CD4-positive, alpha-beta T cell treated with Interleukin-1 beta for 1 hour (primary cell): Measurements from ENCODE around the gene GOPC.
A peak's percentile ranks its signal among the peaks of the same experiment; 100 is the strongest.

Experiments used
- DNase-seq, 2 donors: peaks; one replicate each; pipeline ENCODE4 v3.0.0-alpha.2; 2020 to 2022

GOPC gene

DNA sequence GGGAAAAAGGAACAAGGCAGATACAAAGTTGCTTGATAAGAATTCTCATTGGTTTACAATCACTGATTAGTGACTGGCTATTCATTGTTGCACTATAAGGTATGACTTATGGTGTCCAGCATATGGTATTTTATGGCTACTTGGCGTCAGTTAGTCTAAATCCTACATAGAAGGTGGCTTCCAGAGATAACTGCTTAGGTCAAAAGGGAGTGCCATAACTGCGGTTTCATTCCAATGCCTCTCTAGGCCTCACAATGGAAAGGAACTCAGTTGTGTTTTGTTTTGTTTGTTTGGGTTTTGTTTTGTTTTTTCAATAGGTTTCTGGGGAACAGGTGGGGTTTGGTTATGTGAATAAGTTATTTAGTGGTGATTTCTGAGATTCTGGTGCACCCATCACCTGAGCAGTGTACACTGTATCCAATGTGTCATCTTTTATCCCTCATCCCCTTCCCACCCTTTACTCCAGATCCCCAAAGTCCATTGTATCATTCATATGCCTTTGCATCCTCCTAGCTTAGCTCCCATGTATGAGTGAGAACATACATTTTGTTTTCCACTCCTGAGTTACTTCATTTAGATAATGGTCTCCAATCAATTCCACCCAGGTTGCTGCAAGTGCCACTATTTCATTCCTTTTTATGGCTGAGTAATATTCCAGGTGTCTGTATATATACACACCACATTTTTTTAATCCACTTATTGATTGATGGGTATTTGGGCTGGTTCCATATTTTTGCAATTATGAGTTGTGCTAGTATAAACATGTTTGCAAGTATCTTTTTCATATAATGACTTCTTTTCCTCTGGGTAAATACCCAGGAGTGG, 7.0 kb downstream of the GOPC start:
- DNase-seq: no peak

DNA sequence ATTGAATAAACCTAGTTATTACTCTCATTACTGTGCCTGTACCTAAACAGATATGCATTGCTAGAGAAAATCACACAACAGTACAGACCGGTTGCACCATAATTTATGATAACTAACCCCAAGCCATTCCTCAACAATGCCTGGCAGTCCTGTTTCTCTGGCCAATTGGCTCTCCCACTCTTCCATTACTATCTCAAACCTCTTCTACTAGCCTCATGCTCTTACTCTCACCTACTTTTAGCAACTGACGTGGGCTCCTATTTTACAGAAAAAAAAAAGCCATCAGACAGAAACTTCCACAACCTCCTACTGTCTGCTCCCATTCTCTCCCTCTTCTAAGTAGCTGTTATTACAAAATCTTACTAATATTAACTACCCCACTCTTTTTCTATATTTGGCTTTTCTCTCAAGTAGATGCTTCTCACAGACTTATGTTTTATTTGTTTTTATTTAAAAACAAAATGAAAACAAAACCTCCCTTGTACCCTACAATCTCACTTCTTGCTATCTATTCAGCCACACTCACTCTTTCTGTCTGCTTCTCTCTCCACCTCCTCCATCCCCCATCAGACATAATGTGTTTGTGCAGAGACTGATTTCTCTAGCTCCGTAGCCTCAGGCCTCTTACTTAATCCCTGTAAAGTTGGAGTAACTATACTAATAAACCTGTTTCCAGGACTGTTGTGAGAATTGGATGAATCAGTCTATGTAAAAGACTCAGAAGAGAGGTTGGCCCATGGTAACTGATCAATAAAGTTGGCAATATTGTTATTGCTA, 9.1 kb downstream of the GOPC start:
- no peak for DNase-seq

DNA sequence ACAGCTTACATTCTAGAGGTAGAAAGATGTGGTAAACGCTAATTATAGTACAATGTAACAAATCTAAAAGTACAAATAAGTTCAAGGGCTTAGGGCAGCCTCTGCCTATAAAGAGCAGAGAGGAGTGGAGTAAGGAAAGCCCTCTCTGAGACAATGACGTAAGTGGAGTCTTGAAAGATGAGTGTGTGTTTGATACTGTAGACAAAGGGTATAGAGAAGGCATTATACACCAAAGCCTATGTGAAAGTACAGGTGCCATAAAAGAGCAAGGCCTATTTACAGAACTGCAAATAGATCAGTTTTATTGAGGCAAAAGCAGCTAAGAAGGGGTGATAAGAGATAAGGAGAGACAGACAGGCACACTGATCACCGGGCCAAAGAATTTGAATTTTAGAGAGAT, 10.9 kb downstream of the GOPC start:
- no peak for DNase-seq

DNA sequence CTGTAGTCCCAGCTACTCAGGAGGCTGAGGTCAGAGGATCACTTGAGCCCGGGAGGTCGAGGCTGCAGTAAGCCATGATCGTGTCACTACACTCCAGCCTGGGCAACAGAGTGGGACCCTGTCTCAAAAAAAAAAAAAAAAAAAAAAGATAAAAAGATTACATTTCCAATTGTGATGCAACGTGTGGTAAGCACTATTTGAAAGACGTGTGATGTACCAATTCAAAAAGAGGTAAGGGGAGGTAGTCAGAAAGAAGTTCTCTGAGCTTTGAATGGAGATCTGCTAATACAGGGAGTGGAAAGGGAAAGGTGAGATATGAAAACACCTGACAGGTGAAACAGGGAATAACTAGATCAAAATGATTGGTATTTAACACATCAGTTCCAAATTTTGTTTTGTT, 11.9 kb downstream of the GOPC start:
- DNase-seq: no peak

DNA sequence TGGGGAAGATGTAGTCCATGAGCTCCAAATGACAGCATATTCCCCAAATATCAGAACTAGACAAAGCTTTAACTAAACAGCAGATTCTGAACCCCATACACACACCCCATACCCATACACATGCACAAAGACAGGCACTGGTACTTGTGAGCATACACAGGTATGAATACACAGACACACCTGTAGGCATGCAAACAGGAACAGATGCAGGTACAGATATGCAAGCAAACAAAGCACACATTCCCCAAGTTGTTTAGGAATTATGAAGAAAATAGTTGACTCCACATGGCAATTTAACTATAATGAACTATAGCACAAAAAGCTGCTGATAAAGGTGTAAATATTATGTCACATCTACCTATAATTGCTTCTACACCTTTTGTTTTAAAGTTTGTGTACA, 16.7 kb downstream of the GOPC start:
- no peak for DNase-seq

DNA sequence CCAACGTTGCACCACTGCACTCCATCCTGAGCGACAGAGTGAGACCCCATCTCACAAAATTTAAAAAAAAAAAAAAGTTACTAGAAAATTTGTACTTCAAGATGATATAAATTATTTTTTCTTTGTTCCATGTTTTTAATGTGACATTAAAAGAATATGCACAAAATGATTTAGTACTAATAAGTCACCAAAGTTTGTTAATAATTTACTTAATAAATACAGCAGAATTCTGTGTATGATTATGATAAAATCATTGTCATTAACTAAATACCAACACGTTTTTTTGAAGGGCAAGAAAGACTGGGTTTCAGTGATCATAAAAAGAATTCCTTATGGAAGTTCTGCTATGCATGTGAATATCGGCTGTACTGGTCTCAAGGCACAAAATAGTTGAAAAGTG, 28.1 kb downstream of the GOPC start:
- DNase-seq: no peak

DNA sequence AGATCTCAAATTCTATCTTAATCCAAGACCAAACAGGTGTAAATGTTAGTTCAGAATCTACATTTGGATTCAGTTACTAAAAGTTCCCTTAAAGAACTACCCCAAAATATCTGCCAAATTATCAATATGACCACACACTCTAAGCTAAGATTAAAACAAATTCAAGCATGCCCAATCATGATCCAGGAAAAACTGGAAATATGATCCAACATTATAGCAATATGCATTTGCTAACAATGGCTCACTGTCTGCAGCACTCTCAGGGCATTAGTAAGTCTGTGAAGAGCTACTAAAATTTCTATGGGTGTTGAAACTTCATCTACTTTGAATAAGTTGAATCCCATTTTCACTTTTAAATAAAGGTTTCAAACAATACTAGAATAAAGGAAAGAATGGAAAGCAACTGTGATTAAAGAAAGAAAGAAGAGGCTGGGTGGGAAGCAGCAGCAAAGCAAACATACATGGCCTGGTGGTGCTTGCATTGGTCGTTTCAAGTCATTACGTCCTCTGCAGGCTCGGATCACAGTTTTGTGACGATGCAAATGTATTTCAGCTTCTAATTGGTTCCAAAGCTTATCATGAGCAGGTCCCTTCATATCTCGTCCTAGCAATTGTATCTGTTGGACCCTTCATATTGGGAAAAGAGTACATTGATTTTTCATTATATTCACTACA, 29.2 kb downstream of the GOPC start:
- DNase-seq: no peak

DNA sequence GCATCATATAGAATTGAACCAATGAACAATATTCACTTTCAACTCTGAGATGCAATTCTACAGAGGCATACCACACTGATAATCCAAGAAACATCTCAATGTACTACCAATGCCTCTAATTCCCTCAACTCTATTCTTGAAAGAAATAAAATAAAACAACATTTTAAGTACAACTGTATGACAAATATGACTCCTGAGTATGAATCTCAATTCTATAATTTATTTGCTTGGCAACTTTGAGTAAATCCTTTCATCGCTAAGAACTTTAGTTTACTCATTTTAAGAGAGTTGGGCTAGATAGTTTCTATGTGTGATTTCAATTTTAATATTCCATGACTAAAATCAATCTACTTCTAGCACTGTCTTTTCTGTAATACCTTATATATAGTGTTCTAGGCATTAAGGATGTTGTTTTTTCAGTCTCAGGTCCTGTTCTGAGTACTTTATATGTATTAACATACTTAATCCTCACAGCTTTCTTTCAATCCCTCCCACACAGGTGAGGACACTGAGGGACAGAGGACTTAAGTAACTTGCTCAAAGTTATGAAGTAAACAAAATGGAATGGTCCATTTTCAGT, 33.4 kb downstream of the GOPC start:
- no peak for DNase-seq

DNA sequence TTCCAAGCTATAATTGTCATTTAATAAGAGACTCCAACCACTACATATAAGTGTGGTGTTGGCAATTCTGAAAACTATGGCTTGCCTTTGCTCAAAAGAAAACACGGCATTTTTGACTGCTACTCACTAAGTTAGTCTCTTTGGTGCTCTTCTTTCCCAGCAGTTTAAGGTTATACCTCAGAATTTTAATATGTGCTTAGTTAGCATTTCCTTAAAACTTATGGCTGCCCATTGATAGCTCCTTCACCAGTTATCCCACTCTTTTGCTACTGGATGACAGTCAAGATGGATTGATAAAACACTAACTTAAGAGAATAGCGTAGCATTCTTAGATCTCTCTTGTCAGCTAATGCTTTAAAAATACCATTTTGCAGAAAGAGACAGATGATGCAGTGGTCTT, 34.1 kb downstream of the GOPC start:
- DNase-seq: no peak

DNA sequence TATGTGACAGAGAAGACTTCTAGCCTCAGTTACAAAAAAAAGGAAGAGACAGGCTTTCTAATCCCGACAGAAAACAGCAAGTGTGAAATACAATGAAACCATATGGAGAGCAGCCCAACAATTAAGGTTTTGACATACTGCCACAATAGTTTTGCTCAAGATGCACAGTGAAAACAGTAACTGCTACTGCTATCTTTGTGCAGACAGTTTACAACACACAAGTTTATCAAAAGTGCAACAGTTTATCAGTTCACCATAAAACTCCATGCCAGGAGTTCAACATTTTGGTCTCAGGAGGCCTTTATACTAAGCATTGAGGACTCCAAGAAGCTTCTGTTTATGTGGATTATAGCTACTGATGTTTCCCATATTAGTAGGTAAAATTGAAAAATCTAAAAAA, 37.6 kb downstream of the GOPC start:
- DNase-seq: no peak

DNA sequence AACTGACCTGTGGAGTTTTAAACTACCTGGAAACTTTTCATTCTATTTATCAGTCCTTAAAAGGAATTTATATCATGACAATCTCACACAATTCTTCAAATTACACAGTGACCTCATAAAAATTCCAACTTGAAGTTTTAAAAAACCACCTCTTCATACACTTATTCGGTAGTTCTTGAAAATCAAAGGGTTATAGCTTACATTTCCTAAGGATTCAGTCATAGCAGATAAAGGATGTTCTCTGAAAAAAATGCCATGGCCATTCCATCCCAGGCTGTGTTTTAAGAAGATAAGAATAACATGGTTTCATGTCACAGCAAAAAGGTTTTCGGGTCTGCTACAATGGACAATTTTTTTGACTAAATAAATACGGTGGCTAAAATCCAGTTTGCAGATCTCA, 41.2 kb downstream of the GOPC start:
- DNase-seq: no peak

DNA sequence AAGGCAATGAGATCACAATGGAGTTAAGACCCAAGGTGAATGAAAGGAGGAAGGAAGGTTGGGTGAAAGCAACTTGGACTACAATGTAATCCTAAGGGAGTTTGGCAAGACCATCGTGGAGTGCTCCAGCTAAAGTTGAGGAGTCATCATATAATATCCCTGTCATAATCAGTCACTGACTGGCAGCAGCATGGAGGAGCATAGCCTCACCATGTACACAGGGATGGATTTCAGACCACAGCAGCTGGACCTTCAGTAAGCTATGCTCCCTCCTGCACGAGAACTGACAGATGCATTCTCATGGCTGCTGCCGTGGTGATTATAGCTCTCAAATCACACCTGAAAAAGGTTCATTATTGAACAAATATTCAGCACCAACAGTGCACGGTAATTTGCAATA, 43.0 kb downstream of the GOPC start:
- no peak for DNase-seq

DNA sequence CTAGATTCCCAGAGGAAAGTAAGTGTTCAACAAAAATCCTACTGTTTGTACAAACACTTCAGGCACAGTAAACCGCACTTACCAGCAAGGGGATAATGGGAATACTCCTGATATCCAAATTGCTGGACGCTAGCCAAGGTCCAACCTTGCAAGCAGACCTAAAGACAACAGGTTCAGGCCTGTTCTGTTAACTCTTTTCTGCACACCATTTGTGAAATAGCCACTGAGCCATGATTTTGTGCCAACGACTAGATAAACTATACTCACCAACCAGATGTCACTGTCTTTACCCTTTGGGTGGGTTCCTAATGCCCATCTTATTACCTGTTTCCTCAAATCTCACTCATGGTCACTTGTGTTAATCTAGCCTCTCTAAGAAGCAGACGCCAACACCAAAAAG, 43.5 kb downstream of the GOPC start:
- DNase-seq: no peak

DNA sequence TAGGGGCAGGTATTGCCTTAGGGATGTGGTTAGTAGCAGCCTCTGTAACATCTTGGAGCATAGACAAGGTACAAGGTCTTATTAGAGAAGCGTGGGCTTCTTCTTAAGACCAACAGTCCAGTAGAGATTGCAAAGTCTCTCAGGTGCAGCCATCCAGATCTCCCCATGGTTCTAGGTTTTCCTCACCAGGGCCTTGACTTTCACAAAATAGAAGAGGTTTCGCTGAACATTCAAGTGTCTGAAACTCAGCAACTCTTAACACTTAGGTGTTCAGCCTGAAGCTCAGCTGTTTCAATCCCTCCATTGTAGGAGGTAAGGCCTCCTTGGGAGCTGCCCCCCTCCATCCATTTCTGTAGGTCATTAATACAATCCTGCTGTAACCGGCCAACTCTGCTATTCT, 44.4 kb downstream of the GOPC start:
- no peak for DNase-seq

DNA sequence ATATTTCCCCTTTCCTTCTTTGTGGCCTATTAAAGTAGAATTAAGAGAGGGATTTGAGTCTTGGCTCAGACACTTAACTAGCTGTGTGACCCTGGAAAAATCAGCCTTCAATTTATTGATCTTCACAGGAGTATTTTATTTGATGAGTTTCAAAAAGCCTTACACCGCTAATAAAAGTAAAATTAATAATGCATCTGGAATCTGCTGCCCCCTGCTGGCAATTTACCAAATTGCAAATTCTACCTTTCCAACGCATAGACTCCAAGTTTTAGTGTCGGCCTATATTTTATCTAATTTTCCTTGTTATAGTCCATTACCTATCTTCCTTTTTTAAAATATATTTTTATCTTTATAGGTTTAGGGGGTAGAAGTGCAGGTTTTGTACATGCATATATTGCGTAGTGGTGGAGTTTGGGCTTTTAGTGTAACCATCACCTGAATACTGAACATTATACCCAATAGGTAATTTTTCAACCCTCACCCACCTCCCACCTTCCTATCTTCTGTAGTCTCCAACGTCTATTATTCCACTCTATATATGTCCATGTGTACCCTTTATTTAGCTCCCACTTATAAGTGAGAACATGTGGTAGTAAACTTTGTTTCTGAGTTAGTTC, 46.3 kb downstream of the GOPC start:
- peak; percentile 20 to 68 for DNase-seq

DNA sequence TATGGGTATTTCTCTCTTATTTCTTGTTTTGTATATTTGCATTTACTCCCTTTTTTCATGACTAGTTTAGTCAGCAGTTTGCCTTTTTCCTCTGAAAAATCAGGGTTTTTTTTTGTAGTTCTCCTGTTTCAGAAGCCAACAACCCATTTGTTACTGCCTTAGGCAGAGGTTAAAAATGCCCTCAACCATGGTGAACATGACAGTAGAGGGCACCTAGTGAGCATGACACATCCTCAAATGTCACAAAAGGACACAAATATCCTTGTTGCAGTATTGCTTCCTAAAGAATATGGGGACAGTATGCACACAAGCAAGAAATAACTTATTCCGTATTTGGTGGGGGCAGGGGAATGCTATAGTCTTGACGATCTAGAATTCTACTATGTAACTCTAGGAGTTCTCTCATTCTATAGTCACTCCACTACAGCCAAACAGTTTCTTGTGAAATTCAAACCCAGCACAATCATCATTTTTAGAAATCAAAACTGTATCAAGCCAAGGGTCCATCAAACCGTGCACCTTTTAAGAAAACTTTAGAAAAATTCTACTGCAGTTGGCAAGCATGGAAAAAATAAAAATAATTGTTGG, 47.0 kb downstream of the GOPC start:
- no peak for DNase-seq

DNA sequence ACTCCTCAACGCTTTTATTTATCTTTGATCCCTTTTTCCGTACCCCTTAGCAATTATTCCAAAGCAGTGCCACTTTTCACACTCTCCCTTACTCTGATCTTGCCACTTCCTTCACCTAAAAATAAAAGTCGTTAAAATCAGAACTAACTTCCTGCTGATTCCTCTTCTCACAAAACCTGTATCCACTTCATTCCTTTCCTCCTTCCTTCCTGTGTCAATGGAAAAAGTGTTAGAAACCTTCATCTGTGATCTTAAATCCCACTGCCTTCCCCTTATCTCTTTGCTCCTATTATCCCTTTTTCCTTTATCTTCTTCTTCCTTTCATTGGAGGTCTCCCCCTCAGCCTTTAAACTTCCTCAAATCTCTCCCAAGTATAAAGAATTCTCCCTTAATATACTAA, 49.2 kb downstream of the GOPC start:
- no peak for DNase-seq

DNA sequence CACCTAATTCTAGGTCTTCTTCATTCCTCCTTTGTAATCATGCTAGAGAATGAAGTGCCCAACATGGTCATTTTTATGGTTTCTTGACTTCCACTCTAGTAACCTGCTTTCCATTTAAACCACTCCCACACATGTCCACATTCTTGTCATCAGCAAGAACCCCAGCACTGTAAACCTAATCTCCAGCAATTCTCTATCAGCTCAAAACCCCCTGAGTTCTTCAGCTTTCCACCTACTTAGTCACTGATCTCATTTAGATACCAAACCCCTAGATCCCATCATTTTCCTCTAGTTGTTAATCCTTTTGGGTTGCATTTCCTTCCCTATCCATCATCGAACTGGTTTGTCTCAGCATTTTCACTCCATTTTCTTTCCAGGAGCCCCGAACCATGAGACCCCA, 49.7 kb downstream of the GOPC start:
- DNase-seq: no peak

DNA sequence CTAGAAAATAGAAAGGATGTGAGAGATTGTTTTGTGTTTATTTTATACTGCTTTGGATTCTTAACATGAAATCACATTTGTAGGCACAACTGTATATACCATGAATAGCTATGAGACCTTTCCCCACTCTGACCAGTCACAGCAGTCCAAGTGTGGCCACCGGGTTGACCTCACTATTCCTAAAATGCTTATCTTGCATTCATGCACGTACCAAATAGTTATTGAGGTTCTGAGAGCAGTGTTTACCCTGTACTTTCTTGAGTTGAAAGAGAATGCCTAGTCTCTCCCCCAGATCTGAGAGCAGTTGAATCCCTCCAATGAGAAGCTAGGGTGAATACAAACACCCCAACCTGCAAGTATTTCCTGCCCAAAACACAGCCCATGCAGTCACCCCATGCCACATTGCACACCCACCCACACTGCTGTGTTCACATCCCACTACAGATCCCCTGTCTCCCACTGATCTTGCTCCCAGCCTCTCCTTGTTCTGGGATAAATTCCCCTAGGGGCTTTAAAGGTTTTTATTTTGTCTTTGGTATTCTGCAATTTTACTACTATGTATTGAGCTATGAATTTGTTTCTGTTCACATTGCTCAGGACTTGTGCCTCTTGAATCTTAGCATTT, 51.6 kb downstream of the GOPC start:
- no peak for DNase-seq

DNA sequence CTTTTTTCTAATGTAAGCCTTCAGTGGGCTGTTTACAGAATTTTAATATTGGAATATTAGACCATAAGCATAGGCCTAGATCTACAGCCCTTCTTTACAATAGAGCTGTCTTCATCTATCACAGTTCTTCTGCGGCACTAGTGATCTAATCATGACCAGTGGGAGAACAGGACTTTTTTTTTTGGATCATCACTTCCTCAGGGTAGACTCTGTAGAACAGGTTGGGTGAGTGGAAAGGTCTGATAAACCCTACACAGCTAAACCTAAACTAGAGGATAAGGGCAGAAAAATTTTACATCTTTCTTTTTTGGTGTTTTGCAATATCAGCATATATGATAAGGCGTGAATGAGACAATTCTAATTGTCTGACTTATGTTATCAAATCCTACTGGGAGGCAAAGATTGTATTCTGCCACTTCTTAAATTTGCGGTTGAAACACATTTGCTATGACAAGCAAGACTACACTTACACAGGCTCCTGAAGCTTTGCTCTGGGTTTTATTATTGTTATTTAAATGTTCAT, 52.2 kb downstream of the GOPC start:
- DNase-seq: no peak

DNA sequence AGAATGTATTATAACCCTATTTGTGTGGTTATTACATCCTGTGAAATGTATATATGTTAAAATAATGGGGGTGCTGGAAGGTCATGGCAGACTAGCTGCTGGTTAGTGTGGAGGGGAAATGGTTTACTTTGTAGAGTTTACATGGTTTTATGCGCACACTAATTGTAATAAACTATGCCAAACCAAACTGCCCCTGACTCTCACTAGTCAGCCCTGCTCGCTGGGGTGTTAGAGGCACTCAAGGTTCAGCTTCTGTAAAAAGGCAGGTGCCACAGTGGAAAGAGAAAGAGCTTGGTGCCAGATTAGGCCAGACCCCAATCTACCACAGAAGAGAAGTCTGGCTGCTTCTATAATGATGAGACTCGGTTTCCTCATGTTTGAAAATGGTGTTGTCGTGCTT, 52.7 kb downstream of the GOPC start:
- peak in 1 of 2 donors; percentile 42 for DNase-seq

DNA sequence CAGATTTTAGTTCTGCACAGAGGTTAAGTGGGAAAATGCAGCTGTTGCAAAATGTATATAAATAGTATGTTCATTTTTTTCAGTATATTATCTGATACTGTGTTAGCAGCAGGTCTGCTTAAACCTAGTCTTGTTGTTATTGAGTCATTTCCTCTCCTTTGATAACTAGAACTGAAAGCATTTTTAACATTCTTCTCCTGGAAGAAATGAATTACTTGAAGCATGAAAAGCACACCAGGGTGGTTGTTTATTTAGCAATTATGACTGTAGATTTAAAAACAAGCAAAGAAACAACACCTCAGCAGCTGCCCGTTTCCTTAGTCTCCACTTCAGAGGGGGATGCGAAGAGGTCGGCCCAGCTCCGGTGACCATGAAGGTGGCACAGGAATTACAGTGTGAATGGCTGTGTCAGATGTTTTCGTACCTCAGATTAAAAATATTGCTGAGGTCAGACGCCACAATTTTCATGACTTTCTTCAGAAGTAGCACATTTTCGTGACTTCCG, 53.5 kb downstream of the GOPC start:
- peak; percentile 9 to 37 for DNase-seq
